GM18861 (cell line): ENCODE data around the gene BZW1.

Experiments used
- ATAC-seq: cut with Tn5 transposase; IDR thresholded peaks from one replicate; pipeline ENCODE4 v1.9.1; 2021; ENCODE audit not compliant: unreplicated experiment

Gene BZW1

GRCh38 chr2:200811333-200812121 is at the start of gene BZW1:
Gene BZW1 (plus strand): TSS chr2:200811910. CDS start chr2:200813218, 1,308 bp downstream.
- ATAC-seq = peak; percentile 74

- no peak for ATAC-seq
These were observed 49.6 kb upstream of the BZW1 start for GRCh38 chr2:200762127-200762526.

GRCh38 chr2:200763422-200763821 is 48.3 kb upstream of the BZW1 start:
- no peak for ATAC-seq

GRCh38 chr2:200765139-200765951 is 46.4 kb upstream of the BZW1 start:
- no peak for ATAC-seq

GRCh38 chr2:200765995-200766660 is 45.6 kb upstream of the BZW1 start:
- ATAC-seq = no peak

- ATAC-seq = no peak
These were observed 44.4 kb upstream of the BZW1 start for GRCh38 chr2:200767111-200767885.

- no peak for ATAC-seq
These were observed 40.9 kb upstream of the BZW1 start for GRCh38 chr2:200770847-200771246.

- no peak for ATAC-seq
These were observed 39.1 kb upstream of the BZW1 start for GRCh38 chr2:200772620-200773019.

GRCh38 chr2:200773083-200773482 is 38.6 kb upstream of the BZW1 start:
- no peak for ATAC-seq

- ATAC-seq = no peak
These were observed 36.8 kb upstream of the BZW1 start for GRCh38 chr2:200774920-200775319.

- no peak for ATAC-seq
These were observed 34.4 kb upstream of the BZW1 start for GRCh38 chr2:200777275-200777674.

GRCh38 chr2:200778038-200778437 is 33.7 kb upstream of the BZW1 start:
- no peak for ATAC-seq

GRCh38 chr2:200779214-200779613 is 32.5 kb upstream of the BZW1 start:
- no peak for ATAC-seq

GRCh38 chr2:200781616-200782015 is 30.1 kb upstream of the BZW1 start:
- ATAC-seq = no peak

- ATAC-seq = no peak
These were observed 29.5 kb upstream of the BZW1 start for GRCh38 chr2:200782251-200782650.

- no peak for ATAC-seq
These were observed 27.5 kb upstream of the BZW1 start for GRCh38 chr2:200784215-200784614.

GRCh38 chr2:200786423-200786822 is 25.3 kb upstream of the BZW1 start:
- ATAC-seq = no peak

GRCh38 chr2:200786826-200787225 is 24.9 kb upstream of the BZW1 start:
- no peak for ATAC-seq

GRCh38 chr2:200787351-200788120 is 24.2 kb upstream of the BZW1 start:
- no peak for ATAC-seq

- no peak for ATAC-seq
These were observed 23.5 kb upstream of the BZW1 start for GRCh38 chr2:200788121-200788718.
